ENCODE data around the gene FPR3. TPM values are rescaled to one million over a fixed set of nuclear protein-coding genes. Genes with fewer than 3 reads are reported as not detected.

Gene FPR3
- total RNA-seq, 1 donor from 2014 or later: not detected

DNA sequence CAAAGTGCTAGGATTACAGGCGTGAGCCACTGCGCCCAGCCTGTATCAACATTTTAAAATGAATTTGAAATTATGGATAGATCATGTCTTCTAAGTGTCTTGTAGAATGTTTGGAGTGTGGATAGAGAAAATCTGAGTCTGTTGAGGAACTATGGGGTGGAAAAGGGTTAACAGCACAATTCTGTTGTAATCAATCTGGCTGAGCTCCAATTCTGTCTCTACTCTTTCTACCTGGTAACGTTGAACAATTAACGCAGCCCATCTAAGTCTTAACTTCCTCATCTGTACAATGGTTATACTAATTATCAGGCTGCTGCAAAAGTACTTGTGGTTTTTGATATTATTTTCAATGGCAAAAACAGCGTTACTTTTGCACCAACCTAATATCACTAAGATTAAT is 29.9 kb upstream of the FPR3 start:
- Mint-ChIP-seq H3K36me3 (no peaks in the 10 kb centered on the region), H3K27me3 (ENCODE audit: insufficient read depth, low read depth) (peaks cover 3% of the 10 kb centered on the region), H3K27ac (no peak overlapping the region), H3K9me3 (no peaks in the 10 kb centered on the region), H3K4me3 (no peak overlapping the region), H3K4me1 (no peaks in the 10 kb centered on the region)
- no peak overlapping the region for H3K27ac ChIP-seq
- no peaks in the 10 kb centered on the region for H3K9me3 ChIP-seq (ENCODE audit: low read depth)
- H4K20me1 ChIP-seq (ENCODE audit: low read depth): no peaks in the 10 kb centered on the region
- no peaks in the 10 kb centered on the region for H3K27me3 ChIP-seq
- no peak overlapping the region for H3K4me3 ChIP-seq
- no peak overlapping the region for H3K4me2 ChIP-seq
- H3F3A ChIP-seq (ENCODE audit: low read depth): no peaks in the 10 kb centered on the region
- no peak overlapping the region for H3K9ac ChIP-seq
- H3K79me2 ChIP-seq (ENCODE audit: low read depth): no peaks in the 10 kb centered on the region
- no peaks in the 10 kb centered on the region for H3K36me3 ChIP-seq
- DNase-seq (ENCODE audit: low spot score): no peak
- H2AFZ ChIP-seq (replicated peaks): no peak overlapping the region
- H3K4me1 ChIP-seq: no peaks in the 10 kb centered on the region
- TF ChIP-seq EZH2 (IDR thresholded peaks at IDR 0.05): no peak
- TF ChIP-seq, protein P1, sequence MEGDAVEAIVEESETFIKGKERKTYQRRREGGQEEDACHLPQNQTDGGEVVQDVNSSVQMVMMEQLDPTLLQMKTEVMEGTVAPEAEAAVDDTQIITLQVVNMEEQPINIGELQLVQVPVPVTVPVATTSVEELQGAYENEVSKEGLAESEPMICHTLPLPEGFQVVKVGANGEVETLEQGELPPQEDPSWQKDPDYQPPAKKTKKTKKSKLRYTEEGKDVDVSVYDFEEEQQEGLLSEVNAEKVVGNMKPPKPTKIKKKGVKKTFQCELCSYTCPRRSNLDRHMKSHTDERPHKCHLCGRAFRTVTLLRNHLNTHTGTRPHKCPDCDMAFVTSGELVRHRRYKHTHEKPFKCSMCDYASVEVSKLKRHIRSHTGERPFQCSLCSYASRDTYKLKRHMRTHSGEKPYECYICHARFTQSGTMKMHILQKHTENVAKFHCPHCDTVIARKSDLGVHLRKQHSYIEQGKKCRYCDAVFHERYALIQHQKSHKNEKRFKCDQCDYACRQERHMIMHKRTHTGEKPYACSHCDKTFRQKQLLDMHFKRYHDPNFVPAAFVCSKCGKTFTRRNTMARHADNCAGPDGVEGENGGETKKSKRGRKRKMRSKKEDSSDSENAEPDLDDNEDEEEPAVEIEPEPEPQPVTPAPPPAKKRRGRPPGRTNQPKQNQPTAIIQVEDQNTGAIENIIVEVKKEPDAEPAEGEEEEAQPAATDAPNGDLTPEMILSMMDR (IDR thresholded peaks at IDR 0.05): no peak
- no peak for TF ChIP-seq EZH2phosphoT487 (IDR thresholded peaks at IDR 0.05)

DNA sequence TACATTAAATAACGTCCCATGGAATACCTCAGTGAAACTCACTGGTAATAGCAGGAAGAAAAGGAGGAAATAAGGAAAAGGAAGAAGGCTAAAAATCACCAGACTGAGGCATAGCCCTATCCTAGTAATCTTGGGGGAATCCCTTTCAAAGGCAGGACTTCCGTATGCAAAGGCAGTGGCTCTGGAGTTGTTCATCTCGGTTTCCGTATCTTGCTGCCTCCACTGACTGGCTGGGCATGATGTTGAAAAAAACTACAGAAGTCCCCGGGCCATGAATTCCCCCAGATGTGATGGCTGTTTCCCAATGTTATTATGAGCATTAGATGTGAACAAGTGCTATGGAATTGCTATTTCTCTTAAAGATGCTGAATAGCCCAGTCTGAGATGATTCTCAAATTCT is 28.5 kb upstream of the FPR3 start:
- Mint-ChIP-seq H3K27me3 (ENCODE audit: insufficient read depth, low read depth) (peaks cover 3% of the 10 kb centered on the region), H3K36me3 (no peaks in the 10 kb centered on the region), H3K9me3 (no peaks in the 10 kb centered on the region), H3K4me3 (no peak overlapping the region), H3K27ac (no peak overlapping the region), H3K4me1 (no peaks in the 10 kb centered on the region)
- Histone ChIP-seq H3K4me2 (no peak overlapping the region), H3K36me3 (no peaks in the 10 kb centered on the region), H2AFZ (replicated peaks) (no peak overlapping the region), H3K9me3 (ENCODE audit: low read depth) (no peaks in the 10 kb centered on the region), H3K27me3 (no peaks in the 10 kb centered on the region), H3K27ac (no peak overlapping the region), H3K79me2 (ENCODE audit: low read depth) (no peaks in the 10 kb centered on the region), H4K20me1 (ENCODE audit: low read depth) (no peaks in the 10 kb centered on the region), H3K4me3 (no peak overlapping the region), H3K9ac (no peak overlapping the region), H3F3A (ENCODE audit: low read depth) (no peaks in the 10 kb centered on the region), H3K4me1 (no peaks in the 10 kb centered on the region)
- TF ChIP-seq EZH2phosphoT487 (IDR thresholded peaks at IDR 0.05): no peak
- TF ChIP-seq, protein P1 (IDR thresholded peaks at IDR 0.05): no peak
- TF ChIP-seq EZH2 (IDR thresholded peaks at IDR 0.05): no peak
- DNase-seq (ENCODE audit: low spot score): no peak

DNA sequence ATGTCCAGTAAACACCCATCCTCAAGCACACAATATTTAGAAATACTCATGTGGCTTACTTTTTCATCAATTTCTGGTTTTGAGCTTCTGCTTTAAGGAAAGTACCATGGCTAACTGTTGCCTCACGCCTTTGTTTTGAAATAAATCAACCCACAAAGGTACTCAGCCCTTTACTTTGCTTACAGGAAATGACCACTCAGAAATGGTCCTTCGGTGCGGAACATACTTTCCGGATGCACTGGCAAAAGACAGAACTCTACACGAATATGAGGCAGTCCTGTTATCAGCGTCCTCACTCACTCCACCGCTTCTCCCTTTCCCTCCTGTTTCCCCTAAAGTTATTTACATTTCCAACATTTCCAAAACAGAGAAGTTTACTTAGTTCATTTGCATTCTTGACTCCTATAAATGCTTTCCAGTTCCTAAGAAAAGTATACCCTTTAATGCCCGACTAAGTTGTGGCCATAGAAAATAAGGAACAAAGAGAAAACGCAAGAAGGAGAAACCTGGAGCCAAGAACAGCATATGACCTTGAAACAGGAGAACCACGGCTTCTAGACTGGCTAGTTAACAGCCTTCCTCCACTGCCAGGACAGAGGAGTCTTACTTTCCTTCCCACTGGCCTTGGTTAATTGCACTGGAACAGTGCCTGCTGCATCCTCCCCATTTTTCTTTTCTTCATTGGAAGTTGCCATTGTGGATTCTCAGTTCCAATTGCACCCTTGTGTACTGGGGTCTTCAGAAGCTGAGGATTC is 23.4 kb upstream of the FPR3 start:
- no peaks in the 10 kb centered on the region for H3K36me3 Mint-ChIP-seq

More for the DNA sequence above, 23.4 kb upstream of the FPR3 start:
- Histone ChIP-seq H3K27ac (no peak overlapping the region), H3K4me2 (no peak overlapping the region), H3K4me3 (no peak overlapping the region), H2AFZ (replicated peaks) (no peak overlapping the region), H3K36me3 (no peaks in the 10 kb centered on the region), H3K27me3 (no peaks in the 10 kb centered on the region), H3K9ac (no peak overlapping the region), H3F3A (ENCODE audit: low read depth) (no peaks in the 10 kb centered on the region), H3K9me3 (ENCODE audit: low read depth) (no peaks in the 10 kb centered on the region), H3K79me2 (ENCODE audit: low read depth) (no peaks in the 10 kb centered on the region), H3K4me1 (no peaks in the 10 kb centered on the region), H4K20me1 (ENCODE audit: low read depth) (no peaks in the 10 kb centered on the region)
- TF ChIP-seq EZH2phosphoT487 (IDR thresholded peaks at IDR 0.05) (no peak), EZH2 (IDR thresholded peaks at IDR 0.05) (no peak)
- TF ChIP-seq, protein P1 (IDR thresholded peaks at IDR 0.05): no peak
- H3K4me3 Mint-ChIP-seq: no peak overlapping the region
- H3K27me3 Mint-ChIP-seq (ENCODE audit: insufficient read depth, low read depth): no peaks in the 10 kb centered on the region
- no peak overlapping the region for H3K27ac Mint-ChIP-seq
- DNase-seq (ENCODE audit: low spot score): no peak
- no peaks in the 10 kb centered on the region for H3K4me1 Mint-ChIP-seq
- no peaks in the 10 kb centered on the region for H3K9me3 Mint-ChIP-seq
